Astrocyte of the spinal cord (primary cell): ENCODE measurements around the gene RAB27B.

Experiments used
- DNase-seq: peaks from one replicate; pipeline ENCODE4 v3.0.0; 2011; ENCODE audit warnings: low read depth, low spot score
- H3K4me3 ChIP-seq: 2 replicates; pipeline ENCODE4 v1.5.1; 2011; ENCODE audit warnings: low read depth, mild to moderate bottlenecking, low read length, moderate library complexity
- CTCF ChIP-seq: IDR thresholded peaks from 2 replicates; pipeline ENCODE4 v1.5.1; 2012; ENCODE audit warnings: low read depth, mild to moderate bottlenecking, low read length, inconsistent platforms
- in situ Hi-C: cut with HindIII; loops from 2 replicates; pipeline ENCODE4 v1.10.0; 2017; ENCODE audit warnings: low sequenced_read_pairs

Gene RAB27B

GRCh38 chr18:54909538-54909937 is 81.3 kb downstream of the RAB27B start:
- in situ Hi-C loops, result no loop called here
- H3K4me3 ChIP-seq, result no peak overlapping the region
- DNase-seq, result no peak
- no peak for TF ChIP-seq CTCF

GRCh38 chr18:54910161-54910919 is 82.1 kb downstream of the RAB27B start:
- TF ChIP-seq CTCF, result no peak
- in situ Hi-C loops, result no loop called here
- DNase-seq, result no peak
- no peak overlapping the region for H3K4me3 ChIP-seq

GRCh38 chr18:54911551-54911950 is 83.3 kb downstream of the RAB27B start:
- in situ Hi-C loops, result no loop called here
- no peak overlapping the region for H3K4me3 ChIP-seq
- TF ChIP-seq CTCF, result no peak
- DNase-seq, result no peak

- no peak overlapping the region for H3K4me3 ChIP-seq
- no peak for TF ChIP-seq CTCF
- no peak for DNase-seq
- in situ Hi-C loops, result no loop called here
Measured at GRCh38 chr18:54914816-54915215, 86.5 kb downstream of the RAB27B start.

- no peak for DNase-seq
- H3K4me3 ChIP-seq, result no peak overlapping the region
- no peak for TF ChIP-seq CTCF
- in situ Hi-C loops, result no loop called here
Measured at GRCh38 chr18:54916507-54916906, 88.2 kb downstream of the RAB27B start.

GRCh38 chr18:54918060-54918459 is 89.8 kb downstream of the RAB27B start:
- TF ChIP-seq CTCF, result no peak
- DNase-seq, result no peak
- H3K4me3 ChIP-seq, result no peak overlapping the region
- in situ Hi-C loops, result no loop called here

- no peak overlapping the region for H3K4me3 ChIP-seq
- in situ Hi-C loops, result no loop called here
- TF ChIP-seq CTCF, result no peak
- no peak for DNase-seq
Measured at GRCh38 chr18:54919412-54919811, 91.1 kb downstream of the RAB27B start.
